ENCODE results near the gene BPI.
"Not testable (repeated sequence)": the region's sequence is repeated elsewhere in the genome, so short reads cannot be mapped to it uniquely, and the experiment has no call there.

Gene BPI

DNA sequence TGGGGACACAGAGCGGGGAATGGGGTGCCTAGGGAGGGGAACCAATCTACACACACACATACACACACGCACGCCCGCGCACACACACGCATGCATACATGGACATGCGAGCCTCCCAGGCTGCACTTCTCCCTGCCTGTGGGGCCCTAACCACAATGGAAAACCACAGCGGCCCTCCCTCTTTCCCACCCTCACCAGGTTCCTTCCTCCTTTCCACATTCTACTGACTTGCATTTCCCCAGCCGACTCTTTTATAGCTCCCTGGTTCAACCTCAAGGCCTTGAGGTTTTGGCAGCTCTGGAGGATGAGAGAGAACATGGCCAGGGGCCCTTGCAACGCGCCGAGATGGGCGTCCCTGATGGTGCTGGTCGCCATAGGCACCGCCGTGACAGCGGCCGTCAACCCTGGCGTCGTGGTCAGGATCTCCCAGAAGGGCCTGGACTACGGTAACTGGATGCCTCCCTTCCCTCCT lies at the start of gene BPI:
Gene BPI, plus strand, starts transcription at position 249 of the 472 bp plus-strand sequence. Its CDS starts 68 bp downstream, at position 317.
- DNase-seq: no peak

DNA sequence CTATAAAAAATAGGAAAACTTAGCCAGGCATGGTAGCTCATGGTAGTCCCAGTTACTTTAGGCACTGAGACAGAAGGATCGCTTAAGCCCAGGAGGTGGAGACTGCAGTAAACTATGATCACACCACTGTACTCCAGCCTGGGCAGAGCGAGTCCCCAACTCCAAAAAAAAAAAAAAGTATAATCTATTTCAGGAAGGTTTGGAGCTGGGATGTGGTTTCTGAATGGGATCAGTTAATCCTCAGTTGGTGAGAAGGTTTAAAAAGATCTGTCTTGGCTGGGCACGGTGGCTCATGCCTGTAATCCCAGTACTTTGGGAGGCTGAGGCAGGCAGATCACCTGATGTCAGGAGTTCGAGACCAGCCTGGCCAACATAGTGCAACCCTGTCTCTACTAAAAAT lies 49.3 kb upstream of the BPI start:
- DNase-seq: not testable (repeated sequence)

- DNase-seq: no peak
Observed at GRCh38 chr20:38255393-38255792, 48.6 kb upstream of the BPI start.

DNA sequence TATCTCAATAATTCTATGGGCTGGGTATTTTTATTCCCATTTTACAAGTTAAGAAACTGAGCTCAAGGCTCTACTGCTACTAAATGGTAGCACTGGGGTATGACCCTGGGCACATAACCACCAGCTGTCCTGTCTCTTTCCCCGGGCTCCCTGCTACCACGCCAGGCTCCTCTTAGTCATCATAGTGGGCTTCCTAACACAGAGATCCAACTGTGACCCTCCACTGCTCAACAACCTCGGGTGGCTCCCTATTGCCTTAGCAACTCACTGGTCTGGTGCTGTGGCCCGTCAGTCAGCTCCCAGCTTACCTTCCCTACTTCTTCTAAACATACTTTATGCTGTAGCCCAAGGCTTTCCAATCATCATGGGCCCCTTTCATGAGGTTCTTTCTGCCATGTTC lies 47.9 kb upstream of the BPI start:
- DNase-seq: no peak

- no peak for DNase-seq
Observed at GRCh38 chr20:38256966-38257365, 47.0 kb upstream of the BPI start.

DNA sequence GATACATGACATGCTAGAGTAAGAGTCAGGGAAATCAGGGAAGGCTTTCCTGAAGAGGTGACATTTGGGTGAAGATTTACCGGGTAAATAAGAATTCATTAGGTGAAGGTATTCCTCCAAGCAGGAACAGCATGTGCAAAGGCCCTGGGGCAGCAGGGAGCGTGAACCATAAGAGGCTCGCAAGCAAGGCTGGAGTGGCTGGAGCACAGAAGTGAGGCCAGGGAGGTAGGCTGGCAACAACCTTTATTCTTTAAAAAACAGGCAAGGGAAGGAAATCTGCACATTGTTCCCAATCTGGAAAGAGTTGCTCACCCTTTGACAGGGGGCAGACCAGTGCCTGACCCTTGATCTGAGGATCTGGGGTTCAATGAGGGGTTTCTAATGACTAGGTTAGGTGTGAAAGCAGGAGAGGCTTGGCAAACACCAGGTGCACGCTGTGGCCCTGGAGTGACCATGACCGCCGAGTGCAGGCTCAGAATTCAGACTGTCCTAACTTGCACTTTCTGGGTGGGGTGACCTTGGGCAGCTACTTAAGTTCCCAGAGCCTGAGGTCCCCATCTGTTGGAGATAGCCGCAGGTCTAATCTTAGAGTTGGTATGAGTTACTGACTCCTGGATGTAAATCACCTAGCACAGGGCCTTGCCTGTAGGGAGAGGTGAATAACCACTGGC lies 45.3 kb upstream of the BPI start:
- DNase-seq: no peak

GRCh38 chr20:38260025-38260377 lies 44.0 kb upstream of the BPI start:
- DNase-seq: no peak

DNA sequence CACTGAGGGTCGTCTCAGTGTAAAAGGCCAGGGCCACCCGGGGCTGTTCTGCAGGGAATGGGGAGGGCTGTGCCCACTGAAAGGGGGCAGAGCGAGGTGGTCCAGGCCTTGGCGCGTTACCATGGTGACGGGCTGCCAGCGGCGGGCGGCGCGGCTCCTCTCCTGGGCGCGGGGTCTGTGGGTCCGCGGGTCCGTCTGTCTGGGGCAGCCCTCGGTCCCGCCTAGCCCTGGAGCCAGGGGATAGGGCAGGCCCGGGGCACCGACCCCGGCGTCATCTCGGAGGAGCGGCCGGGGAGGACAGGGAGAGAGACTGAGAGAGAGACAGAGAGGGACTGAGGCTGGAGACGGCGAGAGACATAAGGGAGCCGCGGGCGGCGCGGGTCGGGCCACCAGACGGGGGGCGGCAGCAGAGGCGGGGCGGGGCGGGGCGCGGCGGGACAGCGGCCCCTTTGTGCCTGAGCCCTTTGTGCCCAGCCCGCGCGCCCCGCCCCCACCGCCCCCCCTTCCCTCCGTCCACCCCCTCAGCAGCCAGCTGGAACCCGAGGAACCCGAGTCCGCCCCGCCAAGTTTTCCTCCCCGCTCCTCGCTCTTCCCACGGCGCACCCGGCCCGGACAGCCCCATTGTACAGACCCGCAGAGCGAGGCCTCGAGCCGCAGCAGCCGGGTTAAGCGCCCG lies 43.4 kb upstream of the BPI start, which contains the start of gene KIAA1755:
Gene KIAA1755, minus strand, starts transcription at position 358 of the 676 bp plus-strand sequence. Its CDS starts 235 bp downstream, at position 123.
- no peak for DNase-seq

DNA sequence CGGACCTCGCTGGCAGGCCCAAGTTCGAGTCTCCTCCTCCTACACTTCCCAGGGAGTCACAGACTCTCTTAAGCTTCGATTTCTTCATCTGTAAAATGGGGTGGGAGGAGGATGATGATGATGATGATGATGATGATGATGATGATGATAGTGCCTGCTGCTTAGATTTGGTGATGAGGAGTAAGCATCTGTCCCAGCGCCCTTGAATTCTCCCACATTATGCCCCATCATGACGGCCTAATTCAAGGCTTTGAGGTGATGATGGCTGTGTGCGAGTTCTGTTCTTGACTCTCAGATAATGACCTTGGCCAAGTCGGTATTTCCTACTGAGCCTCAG lies 42.9 kb upstream of the BPI start:
- DNase-seq: no peak

GRCh38 chr20:38262931-38263330 lies 41.0 kb upstream of the BPI start:
- DNase-seq: no peak

DNA sequence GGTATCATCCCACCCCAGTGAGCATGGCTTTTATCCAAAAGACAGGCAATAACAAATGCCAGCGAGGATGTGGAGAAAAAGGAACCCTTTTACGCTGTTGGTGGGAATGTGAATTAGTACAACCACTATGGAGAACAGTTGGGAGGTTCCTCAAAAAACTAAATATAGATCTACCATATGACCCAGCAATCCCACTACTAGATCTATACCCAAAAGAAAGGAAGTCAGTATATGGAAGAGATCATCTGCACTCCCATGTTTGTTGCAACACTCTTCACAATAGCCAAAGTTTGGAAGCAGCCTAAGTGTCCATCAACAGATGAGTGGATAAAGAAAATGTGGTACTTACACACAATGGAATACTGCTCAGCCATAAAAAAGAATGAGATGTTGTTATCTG lies 37.5 kb upstream of the BPI start:
- DNase-seq: no peak

- no peak for DNase-seq
Observed at GRCh38 chr20:38267296-38267695, 36.7 kb upstream of the BPI start.

GRCh38 chr20:38267901-38268514 lies 35.9 kb upstream of the BPI start:
- no peak for DNase-seq

- no peak for DNase-seq
Observed at GRCh38 chr20:38269040-38269439, 34.9 kb upstream of the BPI start.

DNA sequence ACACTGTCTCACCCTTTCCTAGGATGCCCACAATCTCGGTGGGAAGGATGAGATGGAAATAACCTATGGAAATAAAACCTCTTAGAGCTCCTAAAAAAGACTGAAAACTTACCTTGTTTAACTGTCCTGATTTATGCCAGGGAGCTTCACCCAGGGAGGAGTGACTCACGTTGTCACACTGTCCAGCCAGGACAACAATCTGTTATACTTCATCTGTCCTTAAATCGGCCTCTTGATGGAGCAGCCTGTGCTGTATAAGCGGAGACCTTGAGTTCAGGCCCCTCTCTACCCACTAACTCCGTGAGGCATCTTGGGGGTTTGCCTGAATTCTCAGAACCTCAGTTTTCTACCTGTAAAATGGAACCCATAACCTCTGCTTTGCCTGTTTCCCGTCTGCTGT lies 34.2 kb upstream of the BPI start:
- no peak for DNase-seq

GRCh38 chr20:38270869-38271605 lies 32.9 kb upstream of the BPI start:
- no peak for DNase-seq

- DNase-seq: no peak
Observed at GRCh38 chr20:38271608-38272120, 32.3 kb upstream of the BPI start.

DNA sequence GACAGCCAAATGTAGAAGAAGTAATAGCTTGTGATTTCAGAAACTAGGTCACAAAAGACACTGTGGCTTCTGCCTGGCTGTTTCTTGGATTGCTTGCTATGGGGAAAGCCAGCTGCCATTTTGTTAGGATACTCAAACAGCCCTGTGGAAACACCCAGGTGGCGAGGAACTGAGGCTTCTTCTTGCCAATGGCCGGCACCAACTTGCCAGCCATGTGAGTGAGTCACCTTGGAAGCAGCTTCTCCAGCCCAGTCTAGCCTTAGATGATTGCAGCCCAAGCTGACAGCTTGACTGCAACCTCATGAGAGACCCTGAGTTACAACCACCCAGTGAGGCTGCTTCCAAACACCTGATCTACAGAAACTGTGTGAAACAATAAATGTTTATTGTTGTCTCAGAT lies 31.6 kb upstream of the BPI start:
- no peak for DNase-seq

DNA sequence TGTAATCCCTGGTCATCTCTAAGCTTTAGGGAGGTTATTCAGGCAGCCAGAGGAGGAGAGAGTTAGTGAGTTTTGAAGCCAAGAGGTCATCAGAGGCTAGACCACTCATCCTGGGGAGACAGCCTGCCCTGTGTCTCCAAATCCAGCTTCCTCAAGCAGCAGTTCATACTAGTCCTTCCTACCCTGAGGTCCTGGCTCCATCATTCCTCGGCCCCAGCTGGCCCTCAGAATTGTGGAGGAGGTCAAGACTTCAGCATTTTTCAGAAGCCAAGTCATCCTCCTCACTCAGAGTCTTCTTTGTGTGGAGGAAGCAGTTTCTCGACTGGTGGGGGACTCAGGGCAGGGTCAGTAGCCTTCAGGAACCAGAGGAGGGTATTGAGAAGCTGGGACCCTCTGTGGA lies 31.0 kb upstream of the BPI start:
- DNase-seq: no peak

GRCh38 chr20:38275815-38276550 lies 28.0 kb upstream of the BPI start:
- peak; percentile 46 for DNase-seq

DNA sequence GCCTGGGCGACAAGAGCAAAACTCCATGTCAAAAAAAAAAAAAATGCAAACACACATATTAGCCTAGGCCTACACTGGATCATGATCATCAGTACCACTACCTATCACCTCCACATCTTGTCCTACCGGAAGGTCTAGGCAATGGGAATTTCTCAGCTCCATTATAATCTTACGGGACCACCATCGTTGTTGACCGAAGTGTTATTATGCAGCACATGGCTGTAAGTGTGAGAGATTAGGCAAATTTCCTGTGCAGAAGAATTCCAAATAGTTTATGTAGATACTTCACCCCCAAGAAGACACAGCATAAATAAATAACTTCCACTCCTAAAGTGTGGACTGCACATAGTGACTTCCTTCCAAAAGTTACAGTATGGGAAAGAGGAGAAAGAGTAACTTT lies 26.7 kb upstream of the BPI start:
- no peak for DNase-seq

DNA sequence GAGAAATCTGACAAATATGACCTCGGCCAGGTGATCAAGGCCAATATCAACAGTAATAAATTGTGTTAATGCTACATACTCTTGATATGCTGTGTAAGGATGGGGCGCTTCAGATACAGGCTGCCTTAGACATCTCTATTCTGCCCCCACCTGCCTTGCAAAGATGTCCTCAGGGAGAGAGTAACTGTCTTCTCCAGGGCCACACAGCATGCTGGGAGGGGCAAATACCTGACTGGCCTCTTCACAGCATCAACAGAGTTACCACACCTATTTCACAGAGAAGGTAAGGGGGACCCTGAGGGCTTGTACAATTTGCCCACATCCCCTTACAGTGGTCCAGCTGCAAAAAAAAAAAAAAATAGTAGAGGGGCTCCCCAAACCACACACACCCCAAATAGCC lies 26.3 kb upstream of the BPI start:
- DNase-seq: no peak

GRCh38 chr20:38278131-38278530 lies 25.8 kb upstream of the BPI start:
- DNase-seq: no peak

Measured in NK-92 treated with Interleukin-12 subunit alpha and Interleukin-12 subunit beta, amount 100 ng/mL, for 24 hours (cell line).